NB4 (cell line): ENCODE measurements around the gene ATP5PD.
"Not testable (repeated sequence)": the region's sequence is repeated elsewhere in the genome, so short reads cannot be mapped to it uniquely, and the experiment has no call there.

Experiments
- DNase-seq: peaks from one replicate; pipeline ENCODE4 v3.0.0; 2010; ENCODE audit warnings: low read depth
- H3K4me3 ChIP-seq: one replicate; pipeline ENCODE4 v1.5.1; 2011; ENCODE audit warnings: mild to moderate bottlenecking, low read depth, low read length, moderate library complexity
- MYC ChIP-seq: IDR thresholded peaks from 2 replicates; pipeline ENCODE4 v1.6.1; 2011; ENCODE audit warnings: low read depth, low read length
- POLR2A ChIP-seq: IDR thresholded peaks from 2 replicates; pipeline ENCODE4 v1.6.1; 2011; ENCODE audit warnings: mild to moderate bottlenecking; ENCODE audit not compliant: insufficient read length; ENCODE audit errors: extremely low read depth
- TF ChIP-seq, protein P1 (sequence below): IDR thresholded peaks from one replicate; pipeline ENCODE4 v1.5.1; 2012; ENCODE audit warnings: low read depth, low read length
- TF ChIP-seq, protein P2 (sequence below): IDR thresholded peaks from 2 replicates; pipeline ENCODE4 v1.6.1; 2011; ENCODE audit warnings: low read depth, low read length

ATP5PD gene

DNA sequence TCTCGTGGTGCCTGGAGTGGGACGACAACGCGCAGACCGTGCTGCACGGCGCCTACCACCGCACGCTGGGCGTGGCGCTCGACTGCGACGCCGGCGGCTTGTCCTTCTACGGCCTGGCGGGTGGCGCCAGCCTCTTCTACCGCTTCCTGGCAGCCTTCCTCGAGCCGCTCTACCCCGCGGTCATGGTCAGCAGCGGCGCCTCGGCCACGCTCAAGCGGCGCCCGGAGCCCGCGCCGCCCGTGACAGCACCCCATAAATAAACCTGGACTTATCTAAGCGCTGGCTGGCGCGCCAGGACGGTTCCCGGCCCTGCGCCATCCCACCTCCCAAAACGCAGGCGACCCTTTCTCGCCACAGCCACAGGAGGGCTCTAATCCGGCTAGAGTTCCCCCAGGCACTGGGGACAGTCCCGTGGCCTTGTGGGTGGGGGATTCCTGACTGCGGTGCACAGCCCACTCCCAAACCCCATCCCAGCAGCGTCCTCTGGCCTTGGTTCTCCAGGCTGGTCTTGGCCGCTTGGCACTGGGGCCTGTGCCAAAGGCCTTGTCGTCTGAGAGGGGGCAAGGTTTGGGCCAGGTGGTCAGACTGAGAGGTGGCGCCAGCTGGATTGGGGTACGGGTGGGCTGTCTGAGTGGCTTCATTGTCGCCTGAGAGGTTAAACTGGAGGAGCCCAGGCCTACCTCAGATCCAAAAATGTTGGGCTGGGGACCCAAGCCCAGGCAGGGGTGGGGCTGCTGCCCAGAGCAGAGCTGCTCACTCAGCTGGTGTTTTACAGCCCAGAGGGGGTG lies 30.9 kb upstream of the ATP5PD start:
- no peak for TF ChIP-seq MYC
- TF ChIP-seq, protein P1, sequence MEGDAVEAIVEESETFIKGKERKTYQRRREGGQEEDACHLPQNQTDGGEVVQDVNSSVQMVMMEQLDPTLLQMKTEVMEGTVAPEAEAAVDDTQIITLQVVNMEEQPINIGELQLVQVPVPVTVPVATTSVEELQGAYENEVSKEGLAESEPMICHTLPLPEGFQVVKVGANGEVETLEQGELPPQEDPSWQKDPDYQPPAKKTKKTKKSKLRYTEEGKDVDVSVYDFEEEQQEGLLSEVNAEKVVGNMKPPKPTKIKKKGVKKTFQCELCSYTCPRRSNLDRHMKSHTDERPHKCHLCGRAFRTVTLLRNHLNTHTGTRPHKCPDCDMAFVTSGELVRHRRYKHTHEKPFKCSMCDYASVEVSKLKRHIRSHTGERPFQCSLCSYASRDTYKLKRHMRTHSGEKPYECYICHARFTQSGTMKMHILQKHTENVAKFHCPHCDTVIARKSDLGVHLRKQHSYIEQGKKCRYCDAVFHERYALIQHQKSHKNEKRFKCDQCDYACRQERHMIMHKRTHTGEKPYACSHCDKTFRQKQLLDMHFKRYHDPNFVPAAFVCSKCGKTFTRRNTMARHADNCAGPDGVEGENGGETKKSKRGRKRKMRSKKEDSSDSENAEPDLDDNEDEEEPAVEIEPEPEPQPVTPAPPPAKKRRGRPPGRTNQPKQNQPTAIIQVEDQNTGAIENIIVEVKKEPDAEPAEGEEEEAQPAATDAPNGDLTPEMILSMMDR = no peak
- TF ChIP-seq, protein P2, sequence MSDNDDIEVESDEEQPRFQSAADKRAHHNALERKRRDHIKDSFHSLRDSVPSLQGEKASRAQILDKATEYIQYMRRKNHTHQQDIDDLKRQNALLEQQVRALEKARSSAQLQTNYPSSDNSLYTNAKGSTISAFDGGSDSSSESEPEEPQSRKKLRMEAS = no peak
- no peak overlapping the region for H3K4me3 ChIP-seq
- DNase-seq = no peak

DNA sequence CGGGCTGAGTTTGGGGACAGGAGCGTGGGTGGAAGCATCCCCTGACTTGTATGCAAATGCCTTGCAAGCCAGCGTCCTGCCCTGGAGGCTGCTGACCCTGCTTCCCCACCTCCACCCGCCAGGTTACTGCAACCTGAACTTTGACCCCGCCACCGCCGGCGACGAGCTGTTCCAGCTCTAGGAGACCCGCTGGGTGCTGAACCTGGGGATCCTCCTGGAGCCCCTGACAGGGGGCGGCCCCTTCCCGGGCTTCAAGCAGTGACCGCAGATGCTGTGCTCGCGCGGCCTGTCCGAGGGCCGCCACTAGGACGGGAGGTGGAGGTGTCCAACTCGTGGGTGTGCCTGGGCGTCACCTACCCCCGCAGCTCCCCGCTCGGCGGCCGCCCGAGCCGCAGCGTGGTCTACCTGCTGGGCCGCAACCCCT lies 30.3 kb upstream of the ATP5PD start:
- no peak for DNase-seq
- TF ChIP-seq, protein P1 = no peak
- TF ChIP-seq POLR2A (no peak), MYC (no peak)
- TF ChIP-seq, protein P2 = no peak
- H3K4me3 ChIP-seq = no peak overlapping the region

DNA sequence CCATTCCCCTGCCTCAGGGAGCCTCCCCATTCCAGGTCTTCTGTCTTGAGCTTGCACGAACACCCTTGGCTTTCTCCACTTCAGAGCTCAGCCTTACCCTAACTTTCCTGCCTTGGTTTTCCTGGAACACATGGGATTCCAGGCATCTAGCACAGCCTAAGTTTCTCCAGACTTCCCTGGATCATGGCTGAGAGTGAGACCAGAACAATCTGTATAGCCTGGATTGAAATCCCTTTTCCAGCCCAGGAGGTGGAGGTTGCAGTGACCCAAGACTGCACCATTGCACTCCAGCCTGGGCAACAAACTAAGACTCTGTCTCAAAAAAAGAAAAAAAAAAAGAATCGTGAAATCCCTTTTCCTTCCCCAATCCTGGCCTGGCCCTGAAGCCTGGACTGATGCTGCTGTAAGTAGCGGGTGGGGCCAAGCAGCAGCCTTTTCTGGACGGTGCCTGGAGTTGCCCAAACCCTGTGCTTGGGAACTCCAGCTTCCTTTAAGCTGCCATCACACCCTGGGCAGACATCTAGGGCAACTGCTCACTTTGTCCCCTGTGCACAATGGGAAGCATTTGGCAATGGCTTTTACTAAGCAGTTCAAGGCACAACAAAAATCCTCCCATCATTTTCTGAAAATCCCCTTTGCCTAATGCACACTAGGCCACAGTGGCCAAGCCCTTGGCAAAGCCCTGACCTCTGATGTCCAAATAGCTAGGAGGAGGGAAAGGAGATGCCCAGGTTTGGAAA lies 29.0 kb upstream of the ATP5PD start:
- H3K4me3 ChIP-seq = no peak overlapping the region
- TF ChIP-seq MYC (no peak), POLR2A (no peak)
- TF ChIP-seq, protein P2 = no peak
- TF ChIP-seq, protein P1 = no peak
- no peak for DNase-seq

DNA sequence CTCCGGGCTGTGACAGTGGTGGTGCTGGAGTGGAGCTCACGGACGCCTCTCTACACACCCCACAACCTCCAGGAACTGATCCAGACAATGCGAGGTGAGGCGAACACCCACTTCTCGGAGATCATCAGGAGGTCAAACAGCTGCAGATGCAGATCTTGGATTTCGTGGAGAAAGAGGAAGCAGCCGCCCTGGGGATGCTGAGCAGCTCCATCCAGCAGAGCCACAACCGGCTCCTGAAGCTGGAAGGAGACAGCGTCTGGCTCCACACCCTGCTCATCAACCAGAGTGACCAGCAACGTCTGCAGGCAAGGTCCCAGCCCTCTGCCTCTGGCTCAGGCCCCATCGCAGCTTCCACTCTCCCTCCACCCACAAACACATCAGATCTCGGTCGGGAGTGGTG lies 27.8 kb upstream of the ATP5PD start:
- H3K4me3 ChIP-seq = no peak overlapping the region
- DNase-seq = no peak

DNA sequence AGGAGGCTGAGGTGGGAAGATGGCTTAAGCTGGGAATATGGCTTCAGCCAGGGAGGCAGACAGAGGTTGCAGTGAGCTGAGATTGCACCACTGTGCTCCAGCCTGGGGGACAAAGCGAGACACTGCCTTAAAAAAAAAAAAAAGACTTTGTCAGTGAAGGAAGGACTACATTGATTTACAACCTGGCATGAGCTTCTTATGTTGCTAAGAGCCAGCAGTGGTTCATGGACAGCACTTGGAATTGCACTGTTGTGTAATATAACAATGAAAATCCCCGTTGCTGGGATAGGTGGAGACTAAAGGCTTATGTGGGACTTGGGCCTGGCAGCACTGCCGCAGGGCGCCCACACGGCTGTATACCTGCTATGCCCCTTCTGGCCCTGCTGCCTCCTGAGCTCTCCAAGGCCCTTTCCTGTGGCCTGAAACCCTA lies 26.9 kb upstream of the ATP5PD start:
- no peak overlapping the region for H3K4me3 ChIP-seq
- TF ChIP-seq POLR2A (no peak), MYC (no peak)
- TF ChIP-seq, protein P1 = no peak
- TF ChIP-seq, protein P2 = no peak
- DNase-seq = no peak

More for the DNA sequence above, 27.8 kb upstream of the ATP5PD start:
- TF ChIP-seq, protein P2 = no peak
- TF ChIP-seq, protein P1 = no peak
- TF ChIP-seq POLR2A = no peak

DNA sequence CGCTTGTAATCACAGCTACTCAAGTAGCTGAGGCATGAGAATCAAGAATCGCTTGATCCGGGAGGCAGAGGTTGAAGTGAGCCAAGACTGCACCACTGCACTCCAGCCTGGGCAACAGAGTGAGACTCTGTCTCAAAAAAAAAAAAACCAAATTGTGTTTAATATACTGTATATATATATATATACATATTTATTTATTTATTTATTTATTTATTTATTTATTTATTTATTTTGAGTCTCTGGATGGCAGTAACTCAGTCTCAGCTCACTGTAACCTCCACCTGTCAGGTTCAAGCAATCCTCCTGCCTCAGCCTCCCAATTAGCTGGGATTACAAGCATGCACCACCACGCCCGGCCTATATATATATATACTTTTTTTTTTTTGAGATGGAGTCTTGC lies 26.1 kb upstream of the ATP5PD start:
- not testable (repeated sequence) for DNase-seq, H3K4me3 ChIP-seq

DNA sequence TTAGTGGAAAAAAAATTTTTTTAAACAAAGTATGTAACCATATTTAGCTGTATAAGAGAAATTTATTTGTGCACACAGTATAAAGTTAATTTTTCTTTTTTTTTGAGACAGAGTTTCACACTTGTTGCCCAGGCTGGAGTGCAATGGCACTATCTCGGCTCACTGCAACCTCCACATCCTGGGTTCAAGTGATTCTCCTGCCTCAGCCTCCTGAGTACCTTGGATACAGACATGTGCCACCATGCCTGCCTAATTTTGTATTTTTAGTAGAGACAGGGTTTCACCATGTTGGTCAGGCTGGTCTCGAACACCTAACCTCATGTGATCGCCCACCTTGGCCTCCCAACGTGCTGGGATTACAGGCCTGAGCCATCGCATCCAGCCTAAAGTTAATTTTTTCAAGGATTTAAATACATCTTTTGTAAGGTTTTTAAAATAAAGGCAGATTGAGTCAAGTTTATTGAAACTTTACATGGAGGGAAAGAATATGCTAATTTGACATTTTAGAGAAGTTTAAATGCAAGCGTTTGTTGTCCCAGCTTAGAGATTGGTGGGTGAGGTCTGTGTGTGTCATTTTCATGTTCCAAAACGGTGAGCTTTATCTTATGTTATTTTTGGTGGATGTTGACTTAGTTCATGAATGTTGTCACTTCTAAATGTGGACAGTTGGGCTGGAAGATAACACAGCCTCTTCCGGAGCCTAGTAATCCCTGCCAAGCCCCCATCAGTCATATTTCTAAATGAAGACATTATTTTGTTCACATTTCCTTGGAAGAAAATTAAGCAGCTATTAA lies 24.9 kb upstream of the ATP5PD start:
- H3K4me3 ChIP-seq, DNase-seq: not testable (repeated sequence)
